Astrocyte of the cerebellum (primary cell): ENCODE results near the gene PRKCQ.

ENCODE experiments used
- DNase-seq: peaks from one replicate; pipeline ENCODE4 v3.0.0-alpha.2; 2011; ENCODE audit warnings: low read depth
- H3K4me3 ChIP-seq: 2 replicates; pipeline ENCODE4 v1.5.1; 2011; ENCODE audit warnings: mild to moderate bottlenecking, low read depth, low read length, moderate library complexity
- CTCF ChIP-seq: IDR thresholded peaks from 2 replicates; pipeline ENCODE4 v1.5.1; 2012; ENCODE audit warnings: low read length, low read depth, moderate library complexity, mild to moderate bottlenecking; ENCODE audit errors: missing control alignments
- in situ Hi-C: cut with HindIII; loops from 2 replicates; pipeline ENCODE4 v1.10.0; 2017; ENCODE audit warnings: low sequenced_read_pairs

PRKCQ gene

GRCh38 chr10:6427357-6427959, 152.6 kb downstream of the PRKCQ start:
- in situ Hi-C loops: no loop called here
- TF ChIP-seq CTCF: no peak

GRCh38 chr10:6426317-6426716, 153.8 kb downstream of the PRKCQ start:
- no peak overlapping the region for H3K4me3 ChIP-seq
- DNase-seq: no peak
- in situ Hi-C loops: no loop called here
- no peak for TF ChIP-seq CTCF

More at GRCh38 chr10:6427357-6427959, 152.6 kb downstream of the PRKCQ start:
- DNase-seq: no peak
- H3K4me3 ChIP-seq: no peak overlapping the region

GRCh38 chr10:6423413-6424170, 156.5 kb downstream of the PRKCQ start:
- no peak for TF ChIP-seq CTCF
- H3K4me3 ChIP-seq: no peak overlapping the region
- no peak for DNase-seq
- in situ Hi-C loops: no loop called here

GRCh38 chr10:6423004-6423403, 157.1 kb downstream of the PRKCQ start:
- in situ Hi-C loops: no loop called here
- TF ChIP-seq CTCF: no peak
- H3K4me3 ChIP-seq: no peak overlapping the region
- DNase-seq: no peak

- DNase-seq: no peak
Measured at GRCh38 chr10:6418613-6419216, 161.4 kb downstream of the PRKCQ start.

GRCh38 chr10:6418167-6418566, 161.9 kb downstream of the PRKCQ start:
- H3K4me3 ChIP-seq: no peak overlapping the region
- no peak for DNase-seq
- in situ Hi-C loops: no loop called here
- no peak for TF ChIP-seq CTCF

More at GRCh38 chr10:6418613-6419216, 161.4 kb downstream of the PRKCQ start:
- no peak for TF ChIP-seq CTCF
- in situ Hi-C loops: no loop called here
- no peak overlapping the region for H3K4me3 ChIP-seq
